Esophagus muscularis mucosa (tissue), 4 donors: Measurements from ENCODE around the gene NPTX1. TPM values are rescaled to one million over a fixed set of nuclear protein-coding genes. Genes with fewer than 3 reads are reported as not detected.

Source experiments
- DNase-seq: peaks from one replicate; pipeline ENCODE4 v3.0.0-alpha.2; 2017; ENCODE audit errors: extremely low spot score
- H3K27ac ChIP-seq, 4 donors: fragments of 200-600 bp; sonication (generic); replicated peaks in 1 of 4; 1 replicate in 3 of 4; 2 replicates in 1 of 4; pipeline ENCODE4 v1.5.1; 2016 to 2019; ENCODE audit warnings: mild to moderate bottlenecking in 1 of 4
- H3K27me3 ChIP-seq, 4 donors: fragments of 200-600 bp; sonication (generic); one replicate each; pipeline versions ENCODE4 v1.5.1 to v1.6.0; 2016 to 2019
- H3K36me3 ChIP-seq, 4 donors: fragments of 200-600 bp; sonication (generic); one replicate each; pipeline ENCODE4 v1.5.1; 2016 to 2019
- H3K4me1 ChIP-seq, 4 donors: fragments of 200-600 bp; sonication (generic); one replicate each; pipeline ENCODE4 v1.5.1; 2016 to 2019
- H3K4me3 ChIP-seq, 4 donors: fragments of 200-600 bp; sonication (generic); 1 replicate in 2 of 4; 2 replicates in 2 of 4; pipeline ENCODE4 v1.5.1; 2016 to 2019; ENCODE audit warnings: mild to moderate bottlenecking in 4 of 4, moderate library complexity in 1 of 4
- H3K9me3 ChIP-seq, 4 donors: fragments of 200-600 bp; sonication (generic); 1 replicate in 3 of 4; 2 replicates in 1 of 4; pipeline ENCODE4 v1.5.1; 2016 to 2019
- CTCF ChIP-seq, 3 experiments: fragments of 200-600 bp in 2 of 3; fragments of 450-650 bp in 1 of 3; sonication (generic) in 2 of 3; IDR thresholded peaks; one replicate each; pipeline ENCODE4 v1.5.1; 2017 to 2019; ENCODE audit warnings: antibody characterized with exemption in 3 of 3, mild to moderate bottlenecking in 2 of 3, moderate library complexity in 1 of 3
- EP300 ChIP-seq: sonication (generic); formaldehyde crosslinking; IDR thresholded peaks from one replicate; pipeline ENCODE4 v1.6.1; 2017; ENCODE audit warnings: antibody characterized with exemption
- POLR2A ChIP-seq: fragments of 450-650 bp; IDR thresholded peaks from one replicate; pipeline ENCODE4 v1.6.1; 2017; ENCODE audit warnings: antibody characterized with exemption, moderate library complexity, mild to moderate bottlenecking, low read depth
- POLR2AphosphoS5 ChIP-seq, 2 donors: sonication (generic); formaldehyde crosslinking; IDR thresholded peaks; one replicate each; pipeline ENCODE4 v1.6.1; 2017; ENCODE audit warnings: antibody characterized with exemption in 2 of 2
- WGBS: methylation state at CpG from one replicate; pipeline ENCODE4 v1.1.5; 2018; 5-methylcytosine and 5-hydroxymethylcytosine counted together
- intact Hi-C: fragments of 100-400 bp; cut with DNase I; formaldehyde crosslinking; loops from one replicate; pipeline ENCODE4 v1.15.1; 2023
- total RNA-seq, 4 donors: library from RNA; depleted of rRNA; stranded (reverse); fragments of >200 nt; gene quantifications; one replicate each; pipeline versions ENCODE4 v1.1.0 to v1.2.1, GENCODE V29; 2016

The NPTX1 gene
- total RNA-seq, 4 donors from 2014 or later = 0.42 to 5.5 (median 4.1) TPM

GRCh38 chr17:80455784-80456183 is 20.6 kb downstream of the NPTX1 start:
- Histone ChIP-seq H3K36me3 (no peaks in the 10 kb centered on the region), H3K27ac (peak overlapping the region; percentile 94 to 100 (median 96)), H3K9me3 (no peaks in the 10 kb centered on the region), H3K27me3 (no peaks in the 10 kb centered on the region), H3K4me1 (peaks cover 32 to 63% (median 53%) of the 10 kb centered on the region in 4 donors), H3K4me3 (peak overlapping the region; percentile 72 to 86 (median 76))
- 42% methylated on average over 4 of the region's 4 CpGs for WGBS
- intact Hi-C loops = no loop called here
- no peak for DNase-seq
- no peak for TF ChIP-seq POLR2A
- TF ChIP-seq CTCF (IDR thresholded peaks at IDR 0.05) = no peak
- TF ChIP-seq EP300 = no peak
- no peak for TF ChIP-seq POLR2AphosphoS5 (IDR thresholded peaks at IDR 0.05)

- intact Hi-C loops = no loop called here
- Histone ChIP-seq H3K36me3 (no peaks in the 10 kb centered on the region), H3K4me3 (peak overlapping the region; percentile 72 to 86 (median 76)), H3K4me1 (peaks cover 29 to 63% (median 53%) of the 10 kb centered on the region in 4 donors), H3K9me3 (no peaks in the 10 kb centered on the region), H3K27me3 (no peaks in the 10 kb centered on the region), H3K27ac (peak overlapping the region; percentile 94 to 100 (median 96))
- TF ChIP-seq POLR2AphosphoS5 (IDR thresholded peaks at IDR 0.05) = no peak
- no peak for TF ChIP-seq POLR2A
- no peak for TF ChIP-seq CTCF (IDR thresholded peaks at IDR 0.05)
- no peak for TF ChIP-seq EP300
- WGBS = 12% methylated on average over 13 of the region's 20 CpGs
- DNase-seq = no peak
Measured at GRCh38 chr17:80455336-80455710, 21.1 kb downstream of the NPTX1 start.

- TF ChIP-seq CTCF (IDR thresholded peaks at IDR 0.05) (peak in 1 of 3 experiments; percentile 19), EP300 (no peak), POLR2A (peak; percentile 65), POLR2AphosphoS5 (IDR thresholded peaks at IDR 0.05) (peak; percentile 90 to 97)
- intact Hi-C loops = no loop called here
- no peaks in the 10 kb centered on the region for H3K36me3 ChIP-seq
Measured at GRCh38 chr17:80454557-80455335, 21.7 kb downstream of the NPTX1 start.

GRCh38 chr17:80453998-80454556 is 22.3 kb downstream of the NPTX1 start:
- intact Hi-C loops = no loop called here
- no peak for DNase-seq
- no peaks in the 10 kb centered on the region for H3K36me3 ChIP-seq

More at GRCh38 chr17:80454557-80455335, 21.7 kb downstream of the NPTX1 start:
- H3K4me1 ChIP-seq = peaks cover 34 to 63% (median 53%) of the 10 kb centered on the region in 4 donors
- H3K27ac ChIP-seq = peak overlapping the region; percentile 94 to 100 (median 96)
- WGBS = 0% methylated on average over 4 of the region's 88 CpGs
- H3K27me3 ChIP-seq = no peaks in the 10 kb centered on the region
- H3K9me3 ChIP-seq = no peaks in the 10 kb centered on the region
- peak overlapping the region; percentile 72 to 86 (median 76) for H3K4me3 ChIP-seq
- DNase-seq = peak; percentile 98

More at GRCh38 chr17:80453998-80454556, 22.3 kb downstream of the NPTX1 start:
- peak overlapping the region; percentile 72 to 86 (median 76) for H3K4me3 ChIP-seq
- H3K4me1 ChIP-seq = peaks cover 34 to 68% (median 54%) of the 10 kb centered on the region in 4 donors
- H3K27me3 ChIP-seq = no peaks in the 10 kb centered on the region
- no peaks in the 10 kb centered on the region for H3K9me3 ChIP-seq
- WGBS = 28% methylated on average over 30 of the region's 36 CpGs
- TF ChIP-seq EP300 (no peak), POLR2AphosphoS5 (IDR thresholded peaks at IDR 0.05) (no peak), POLR2A (no peak), CTCF (IDR thresholded peaks at IDR 0.05) (no peak)
- H3K27ac ChIP-seq = peak overlapping the region; percentile 94 to 100 (median 96)
